HepG2 (cell line): ENCODE measurements around the gene ERMP1.

Experiments
- CTCF ChIP-seq: sonication (generic); formaldehyde crosslinking; IDR thresholded peaks from 2 replicates; pipeline ENCODE4 v1.5.0; 2020; ENCODE audit warnings: mild to moderate bottlenecking, missing genetic modification reagents, moderate library complexity
- ESRRA ChIP-seq: sonication (generic); formaldehyde crosslinking; IDR thresholded peaks from 2 replicates; pipeline ENCODE4 v1.5.1; 2020; ENCODE audit warnings: mild to moderate bottlenecking, low read depth, missing genetic modification reagents
- KMT2B ChIP-seq: IDR thresholded peaks from 2 replicates; pipeline ENCODE4 v1.6.1; 2016; ENCODE audit warnings: missing genetic modification reagents, missing compliant biosample characterization
- MTERF4 ChIP-seq: sonication (generic); formaldehyde crosslinking; IDR thresholded peaks from 2 replicates; pipeline ENCODE4 v1.8.0; 2023; ENCODE audit warnings: mild to moderate bottlenecking, missing genetic modification reagents
- SETDB1 ChIP-seq: sonication (generic); formaldehyde crosslinking; IDR thresholded peaks from 2 replicates; pipeline ENCODE4 v1.5.1; 2020; ENCODE audit warnings: missing genetic modification reagents, mild to moderate bottlenecking, borderline replicate concordance
- SIN3A ChIP-seq: IDR thresholded peaks from 2 replicates; pipeline ENCODE4 v1.6.1; 2011; ENCODE audit warnings: low read depth, mild to moderate bottlenecking, control low read depth, low read length, borderline replicate concordance
- SOX13 ChIP-seq, 3 experiments: fragments of 450-650 bp in 1 of 3; sonication (generic) in 1 of 3; formaldehyde crosslinking in 1 of 3; IDR thresholded peaks in 2 of 3; conservative IDR thresholded peaks in 1 of 3; 2 replicates each; pipeline versions ENCODE4 v1.5.0 to v1.6.1; 2016 to 2020; ENCODE audit warnings: antibody characterized with exemption in 1 of 3, mild to moderate bottlenecking in 1 of 3, missing compliant biosample characterization in 1 of 3, missing genetic modification reagents in 1 of 3, moderate library complexity in 1 of 3
- TARDBP ChIP-seq: sonication (generic); formaldehyde crosslinking; IDR thresholded peaks from 2 replicates; pipeline ENCODE4 v1.8.0; 2022; ENCODE audit warnings: mild to moderate bottlenecking, missing genetic modification reagents
- ZNF780A ChIP-seq: sonication (generic); formaldehyde crosslinking; IDR thresholded peaks from 2 replicates; pipeline ENCODE4 v1.8.0; 2022; ENCODE audit warnings: mild to moderate bottlenecking, missing genetic modification reagents, moderate library complexity

- no peak for TF ChIP-seq ZNF780A (CRISPR knock-in tag)
- no peak for TF ChIP-seq SETDB1 (CRISPR knock-in tag)
- TF ChIP-seq CTCF (CRISPR knock-in tag) = no peak
- no peak for TF ChIP-seq SIN3A
- TF ChIP-seq SOX13 (IDR thresholded peaks at IDR 0.05) = no peak
- no peak for TF ChIP-seq SOX13 (CRISPR knock-in tag; conservative IDR thresholded peaks at IDR 0.05 in 1 of 2, IDR thresholded peaks at IDR 0.05 in 1 of 2)
- no peak for TF ChIP-seq TARDBP (CRISPR knock-in tag)
- TF ChIP-seq ESRRA (CRISPR knock-in tag) = no peak
- TF ChIP-seq MTERF4 (CRISPR knock-in tag) = no peak
- no peak for TF ChIP-seq KMT2B (CRISPR knock-in tag)
Observed at GRCh38 chr9:5818424-5819142, 14.3 kb downstream of the ERMP1 start.
